ENCODE results near the gene CAV3. TPM values are rescaled to one million over a fixed set of nuclear protein-coding genes. Genes with fewer than 3 reads are reported as not detected.

The CAV3 gene
- total and polyA plus RNA-seq, 12 donors = not detected

DNA sequence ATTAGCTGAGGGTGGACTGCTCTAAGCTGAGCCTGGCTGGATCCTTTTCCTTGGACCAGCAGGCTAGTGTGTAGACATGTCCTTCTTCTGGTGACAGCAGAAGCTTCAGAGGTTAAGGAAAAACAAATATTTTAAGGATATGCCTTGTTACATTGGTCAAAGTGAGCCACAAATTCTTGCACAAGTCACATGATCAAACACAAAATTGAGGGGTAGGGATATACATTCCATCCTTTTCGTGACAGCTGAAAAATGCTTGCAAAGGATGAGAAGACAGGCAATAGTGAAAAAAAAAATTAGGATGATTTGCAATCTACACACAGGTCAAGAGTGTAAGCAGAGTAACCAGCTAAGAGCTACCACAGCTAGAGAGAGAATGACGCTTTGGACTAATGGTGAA, 56.9 kb downstream of the CAV3 start:
- no peaks in the 10 kb centered on the region for H3K36me3 ChIP-seq (replicated peaks in 1 of 2)
- no peaks in the 10 kb centered on the region for H3K9me3 ChIP-seq (replicated peaks in 1 of 3)
- H3K27ac ChIP-seq = no peak overlapping the region
- H3K27me3 ChIP-seq = no peaks in the 10 kb centered on the region
- no peak for TF ChIP-seq POLR2A (IDR thresholded peaks at IDR 0.05)
- TF ChIP-seq, protein P1, sequence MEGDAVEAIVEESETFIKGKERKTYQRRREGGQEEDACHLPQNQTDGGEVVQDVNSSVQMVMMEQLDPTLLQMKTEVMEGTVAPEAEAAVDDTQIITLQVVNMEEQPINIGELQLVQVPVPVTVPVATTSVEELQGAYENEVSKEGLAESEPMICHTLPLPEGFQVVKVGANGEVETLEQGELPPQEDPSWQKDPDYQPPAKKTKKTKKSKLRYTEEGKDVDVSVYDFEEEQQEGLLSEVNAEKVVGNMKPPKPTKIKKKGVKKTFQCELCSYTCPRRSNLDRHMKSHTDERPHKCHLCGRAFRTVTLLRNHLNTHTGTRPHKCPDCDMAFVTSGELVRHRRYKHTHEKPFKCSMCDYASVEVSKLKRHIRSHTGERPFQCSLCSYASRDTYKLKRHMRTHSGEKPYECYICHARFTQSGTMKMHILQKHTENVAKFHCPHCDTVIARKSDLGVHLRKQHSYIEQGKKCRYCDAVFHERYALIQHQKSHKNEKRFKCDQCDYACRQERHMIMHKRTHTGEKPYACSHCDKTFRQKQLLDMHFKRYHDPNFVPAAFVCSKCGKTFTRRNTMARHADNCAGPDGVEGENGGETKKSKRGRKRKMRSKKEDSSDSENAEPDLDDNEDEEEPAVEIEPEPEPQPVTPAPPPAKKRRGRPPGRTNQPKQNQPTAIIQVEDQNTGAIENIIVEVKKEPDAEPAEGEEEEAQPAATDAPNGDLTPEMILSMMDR (IDR thresholded peaks at IDR 0.05) = no peak
- no peak for DNase-seq
- H3K4me1 ChIP-seq (replicated peaks in 1 of 2) = no peaks in the 10 kb centered on the region
- H3K4me3 ChIP-seq = no peak overlapping the region
- WGBS, 4 donors = 81 to 87% (median 83%) methylated on average over 2 of the region's 2 CpGs
- intact Hi-C loops (cut with DNase I) = no loop called here

GRCh38 chr3:8793242-8793641, 59.6 kb downstream of the CAV3 start:
- H3K36me3 ChIP-seq (replicated peaks in 1 of 2) = no peaks in the 10 kb centered on the region
- WGBS, 4 donors = 74 to 88% (median 84%) methylated on average over 5 to 7 of the region's 7 CpGs
- no peak overlapping the region for H3K27ac ChIP-seq
- H3K9me3 ChIP-seq (replicated peaks in 1 of 3) = no peaks in the 10 kb centered on the region
- no peaks in the 10 kb centered on the region for H3K27me3 ChIP-seq
- no peak overlapping the region for H3K4me3 ChIP-seq
- no peak for TF ChIP-seq POLR2A (IDR thresholded peaks at IDR 0.05)
- TF ChIP-seq, protein P1 (IDR thresholded peaks at IDR 0.05) = no peak
- DNase-seq = peak in 2 of 7 donors; percentile 24 to 81
- intact Hi-C loops (cut with DNase I) = no loop called here
- no peaks in the 10 kb centered on the region for H3K4me1 ChIP-seq (replicated peaks in 1 of 2)

- TF ChIP-seq POLR2A (IDR thresholded peaks at IDR 0.05) = no peak
- TF ChIP-seq, protein P1 (IDR thresholded peaks at IDR 0.05) = no peak
- no peaks in the 10 kb centered on the region for H3K27me3 ChIP-seq
- intact Hi-C loops (cut with DNase I) = no loop called here
- H3K36me3 ChIP-seq (replicated peaks in 1 of 2) = no peaks in the 10 kb centered on the region
- no peaks in the 10 kb centered on the region for H3K9me3 ChIP-seq (replicated peaks in 1 of 3)
- WGBS, 4 donors = 87 to 94% (median 92%) methylated on average over 3 of the region's 3 CpGs
- no peak overlapping the region for H3K4me3 ChIP-seq
- no peak for DNase-seq
- no peak overlapping the region for H3K27ac ChIP-seq
- no peaks in the 10 kb centered on the region for H3K4me1 ChIP-seq (replicated peaks in 1 of 2)
Observed at GRCh38 chr3:8794247-8794646, 60.6 kb downstream of the CAV3 start.

Other genes starting within 250 kb of the CAV3 start
- gene LMCD1, start 232.0 kb upstream of the CAV3 start, total RNA-seq = 10 to 100 TPM in 7 of 9 donors, 1 to 10 TPM in 2; 4.8 to 26.5 (median 19.3) TPM
- 10 to 100 TPM in 2 of 3 donors, 1 to 10 TPM in 1; 7.0 to 23.9 (median 10.4) TPM for gene LMCD1, start 232.0 kb upstream of the CAV3 start, polyA plus RNA-seq
- gene SSUH2, start 89.0 kb upstream of the CAV3 start, total RNA-seq = 1 to 10 TPM in 1 of 9 donors, under 1 TPM in 5, not detected in 3; 0.12 to 1.3 (median 0.52) TPM
- gene SSUH2, start 89.0 kb upstream of the CAV3 start, polyA plus RNA-seq = under 1 TPM; 0.51 to 0.72 (median 0.64) TPM
- 1 to 10 TPM in 2 of 9 donors, under 1 TPM in 6, not detected in 1; 0.09 to 1.3 (median 0.21) TPM for gene OXTR, start 35.8 kb downstream of the CAV3 start, total RNA-seq
- under 1 TPM; 0.31 to 0.72 (median 0.61) TPM for gene OXTR, start 35.8 kb downstream of the CAV3 start, polyA plus RNA-seq
- gene RAD18, start 229.7 kb downstream of the CAV3 start, total RNA-seq = 10 to 100 TPM in 3 of 9 donors, 1 to 10 TPM in 6; 3.4 to 11.4 (median 9.0) TPM
- 1 to 10 TPM; 2.0 to 5.9 (median 3.5) TPM for gene RAD18, start 229.7 kb downstream of the CAV3 start, polyA plus RNA-seq